DOHH2 (cell line): ENCODE measurements around the gene FA2H.

Experiments used
- EZH2phosphoT487 ChIP-seq: fragments of 200-600 bp; sonication (generic); IDR thresholded peaks from 2 replicates; pipeline ENCODE4 v1.6.1; 2017; ENCODE audit warnings: borderline replicate concordance, mild to moderate bottlenecking, antibody characterized with exemption, low read length, moderate library complexity, mixed read lengths
- TF ChIP-seq, protein P1 (sequence below): fragments of 200-600 bp; sonication (generic); IDR thresholded peaks from one replicate; pipeline ENCODE4 v1.5.1; 2014; ENCODE audit warnings: antibody characterized with exemption, mild to moderate bottlenecking, low read depth, low read length; ENCODE audit not compliant: poor library complexity, severe bottlenecking

DNA sequence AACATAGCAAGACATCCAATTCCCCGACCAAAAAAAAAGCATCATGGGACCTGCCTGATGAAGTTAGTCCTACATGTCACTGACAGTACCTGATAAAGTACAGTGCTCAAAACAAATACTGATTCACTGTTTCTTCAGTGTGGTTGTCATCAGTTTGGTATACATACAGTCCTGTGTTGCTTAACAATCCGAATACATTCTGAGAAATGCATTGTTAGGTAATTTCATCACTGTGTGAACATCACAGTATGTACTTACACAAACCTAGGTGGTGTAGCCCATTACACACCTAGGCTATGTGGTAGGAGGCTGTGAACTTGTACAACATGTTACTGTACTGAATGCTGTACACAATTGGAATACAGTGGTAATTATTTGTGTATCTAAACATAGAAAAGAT, 19.0 kb upstream of the FA2H start:
- TF ChIP-seq, protein P1, sequence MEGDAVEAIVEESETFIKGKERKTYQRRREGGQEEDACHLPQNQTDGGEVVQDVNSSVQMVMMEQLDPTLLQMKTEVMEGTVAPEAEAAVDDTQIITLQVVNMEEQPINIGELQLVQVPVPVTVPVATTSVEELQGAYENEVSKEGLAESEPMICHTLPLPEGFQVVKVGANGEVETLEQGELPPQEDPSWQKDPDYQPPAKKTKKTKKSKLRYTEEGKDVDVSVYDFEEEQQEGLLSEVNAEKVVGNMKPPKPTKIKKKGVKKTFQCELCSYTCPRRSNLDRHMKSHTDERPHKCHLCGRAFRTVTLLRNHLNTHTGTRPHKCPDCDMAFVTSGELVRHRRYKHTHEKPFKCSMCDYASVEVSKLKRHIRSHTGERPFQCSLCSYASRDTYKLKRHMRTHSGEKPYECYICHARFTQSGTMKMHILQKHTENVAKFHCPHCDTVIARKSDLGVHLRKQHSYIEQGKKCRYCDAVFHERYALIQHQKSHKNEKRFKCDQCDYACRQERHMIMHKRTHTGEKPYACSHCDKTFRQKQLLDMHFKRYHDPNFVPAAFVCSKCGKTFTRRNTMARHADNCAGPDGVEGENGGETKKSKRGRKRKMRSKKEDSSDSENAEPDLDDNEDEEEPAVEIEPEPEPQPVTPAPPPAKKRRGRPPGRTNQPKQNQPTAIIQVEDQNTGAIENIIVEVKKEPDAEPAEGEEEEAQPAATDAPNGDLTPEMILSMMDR, result no peak
- TF ChIP-seq EZH2phosphoT487, result no peak
